ENCODE results near the gene DOCK6.
A peak's percentile ranks its signal among the peaks of the same experiment; 100 is the strongest.

Gene DOCK6

GRCh38 chr19:11155373-11156120 lies 106.8 kb downstream of the DOCK6 start, which contains the start of gene SPC24:
Gene SPC24, minus strand, starts transcription at chr19:11155782. Its CDS starts 6 bp downstream, at chr19:11155776.
- H3K27me3 ChIP-seq: no peaks in the 10 kb centered on the region
- H3K9me3 ChIP-seq: peaks cover 0 to under 1% (median 0%) of the 10 kb centered on the region in 3 donors
- DNase-seq: peak; percentile 93 to 96
- peak within 1 kb of the TSS; percentile 65 to 74 for H3K27ac ChIP-seq
- H3K4me1 ChIP-seq: peaks cover 0 to 81% (median 62%) of the 10 kb centered on the region in 4 donors
- intact Hi-C loops (cut with DNase I; ENCODE audit: low total_unique reads): no loop called here
- no peak for TF ChIP-seq CTCF (IDR thresholded peaks at IDR 0.05)
- H3K4me3 ChIP-seq: peak within 1 kb of the TSS; percentile 46 to 61
- H3K36me3 ChIP-seq: no peaks in the 10 kb centered on the region

- no peaks in the 10 kb centered on the region for H3K27me3 ChIP-seq
- no peaks in the 10 kb centered on the region for H3K9me3 ChIP-seq
- no peak for DNase-seq
- TF ChIP-seq CTCF (IDR thresholded peaks at IDR 0.05): no peak
- peak overlapping the region in 1 of 2 donors; percentile 10 for H3K27ac ChIP-seq
- H3K36me3 ChIP-seq: no peaks in the 10 kb centered on the region
- H3K4me3 ChIP-seq: no peak overlapping the region
- peaks cover 0 to 75% (median 56%) of the 10 kb centered on the region in 4 donors for H3K4me1 ChIP-seq
- intact Hi-C loops (cut with DNase I; ENCODE audit: low total_unique reads): no loop called here
These were observed 107.7 kb downstream of the DOCK6 start for GRCh38 chr19:11154683-11155047.

GRCh38 chr19:11152318-11153062 lies 109.8 kb downstream of the DOCK6 start:
- Histone ChIP-seq H3K36me3 (no peaks in the 10 kb centered on the region), H3K4me1 (peaks cover 0 to 65% (median 41%) of the 10 kb centered on the region in 4 donors), H3K9me3 (no peaks in the 10 kb centered on the region), H3K27ac (peak overlapping the region; percentile 68 to 80), H3K4me3 (no peak overlapping the region), H3K27me3 (no peaks in the 10 kb centered on the region)
- DNase-seq: peak; percentile 87 to 94
- intact Hi-C loops (cut with DNase I; ENCODE audit: low total_unique reads): no loop called here
- no peak for TF ChIP-seq CTCF (IDR thresholded peaks at IDR 0.05)

- Histone ChIP-seq H3K36me3 (no peaks in the 10 kb centered on the region), H3K9me3 (no peaks in the 10 kb centered on the region), H3K4me3 (no peak overlapping the region), H3K27ac (peak overlapping the region; percentile 68 to 80), H3K27me3 (no peaks in the 10 kb centered on the region), H3K4me1 (peaks cover 0 to 54% (median 31%) of the 10 kb centered on the region in 4 donors)
- DNase-seq: peak; percentile 68 to 83
- intact Hi-C loops (cut with DNase I; ENCODE audit: low total_unique reads): no loop called here
- TF ChIP-seq CTCF (IDR thresholded peaks at IDR 0.05): no peak
These were observed 111.1 kb downstream of the DOCK6 start for GRCh38 chr19:11151181-11151580.
